ENCODE data around the gene AFAP1. TPM values are rescaled to one million over a fixed set of nuclear protein-coding genes. Genes with fewer than 3 reads are reported as not detected.

Gene AFAP1
- total RNA-seq, 2 donors from 2014 or later: 29.7 to 43.9 TPM

DNA sequence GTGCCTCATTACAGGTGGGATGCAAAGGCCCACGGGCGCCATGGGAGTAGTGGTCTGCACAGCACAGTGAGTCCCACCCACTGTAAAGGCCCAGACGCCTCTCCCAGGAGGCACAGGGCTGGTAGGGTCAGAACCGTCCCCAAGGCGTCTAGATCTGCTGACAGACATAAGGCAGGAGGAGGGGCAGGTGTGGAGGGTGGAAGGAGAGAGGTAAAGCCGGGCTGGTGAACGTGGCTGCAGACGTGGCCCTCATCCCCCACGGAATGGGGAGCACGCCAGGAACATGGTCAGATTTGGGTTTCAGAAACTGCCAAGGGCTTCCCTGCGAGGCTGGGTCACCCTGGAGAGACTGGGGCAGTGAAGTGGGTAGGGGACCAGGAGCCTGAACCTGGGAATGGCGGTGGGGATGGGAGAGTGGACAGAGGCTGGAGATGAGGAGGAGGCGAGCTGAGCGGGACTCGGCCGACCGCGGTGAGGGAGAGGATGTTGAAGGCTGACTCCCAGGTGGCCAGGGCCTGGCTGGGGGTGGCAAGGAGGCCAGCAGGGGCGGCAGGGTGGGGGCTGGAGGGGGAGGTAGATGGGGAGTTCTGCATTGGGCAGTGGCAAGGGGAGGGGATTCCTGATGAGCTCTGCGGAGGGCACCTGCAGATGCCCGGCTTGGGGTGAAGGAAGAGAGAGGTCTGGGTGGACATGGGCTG, 184.9 kb downstream of the AFAP1 start:
- Histone ChIP-seq H3K27me3 (no peaks in the 10 kb centered on the region), H3K27ac (no peak overlapping the region), H3K9me3 (no peaks in the 10 kb centered on the region), H3K4me3 (no peak overlapping the region), H3K36me3 (no peaks in the 10 kb centered on the region), H3K9ac (ENCODE audit: low read depth in 2 of 2, low read length in 2 of 2) (no peak overlapping the region), H3K4me1 (no peaks in the 10 kb centered on the region)
- DNase-seq: no peak
- intact Hi-C loops (cut with DNase I): no loop called here
- TF ChIP-seq, protein P1, sequence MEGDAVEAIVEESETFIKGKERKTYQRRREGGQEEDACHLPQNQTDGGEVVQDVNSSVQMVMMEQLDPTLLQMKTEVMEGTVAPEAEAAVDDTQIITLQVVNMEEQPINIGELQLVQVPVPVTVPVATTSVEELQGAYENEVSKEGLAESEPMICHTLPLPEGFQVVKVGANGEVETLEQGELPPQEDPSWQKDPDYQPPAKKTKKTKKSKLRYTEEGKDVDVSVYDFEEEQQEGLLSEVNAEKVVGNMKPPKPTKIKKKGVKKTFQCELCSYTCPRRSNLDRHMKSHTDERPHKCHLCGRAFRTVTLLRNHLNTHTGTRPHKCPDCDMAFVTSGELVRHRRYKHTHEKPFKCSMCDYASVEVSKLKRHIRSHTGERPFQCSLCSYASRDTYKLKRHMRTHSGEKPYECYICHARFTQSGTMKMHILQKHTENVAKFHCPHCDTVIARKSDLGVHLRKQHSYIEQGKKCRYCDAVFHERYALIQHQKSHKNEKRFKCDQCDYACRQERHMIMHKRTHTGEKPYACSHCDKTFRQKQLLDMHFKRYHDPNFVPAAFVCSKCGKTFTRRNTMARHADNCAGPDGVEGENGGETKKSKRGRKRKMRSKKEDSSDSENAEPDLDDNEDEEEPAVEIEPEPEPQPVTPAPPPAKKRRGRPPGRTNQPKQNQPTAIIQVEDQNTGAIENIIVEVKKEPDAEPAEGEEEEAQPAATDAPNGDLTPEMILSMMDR (IDR thresholded peaks at IDR 0.05): no peak

DNA sequence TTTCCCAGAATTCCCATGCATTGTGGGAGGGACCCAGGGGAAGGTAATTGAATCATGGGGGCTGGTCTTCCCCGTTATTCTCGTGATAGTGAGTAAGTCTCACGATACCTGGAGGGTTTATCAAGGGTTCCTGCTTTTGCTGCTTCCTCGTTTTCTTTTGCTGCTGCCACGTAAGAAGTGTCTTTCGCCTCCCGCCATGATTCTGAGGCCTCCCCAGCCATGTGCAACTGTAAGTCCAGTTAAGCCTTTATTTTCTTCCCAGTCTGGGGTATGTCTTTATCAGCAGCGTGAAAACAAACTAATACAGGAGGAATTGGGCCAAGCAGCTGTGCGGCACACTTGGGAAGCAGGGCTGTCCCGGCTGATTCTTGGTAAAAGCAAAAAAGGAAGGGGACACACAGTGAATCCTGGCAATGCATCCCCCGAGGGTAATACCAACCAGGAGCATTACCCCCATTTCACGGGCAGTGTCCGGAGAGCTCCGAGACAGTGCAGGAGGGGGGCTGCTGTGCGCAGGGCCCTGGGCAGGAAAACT, 185.7 kb downstream of the AFAP1 start:
- TF ChIP-seq, protein P1 (IDR thresholded peaks at IDR 0.05): no peak
- no peak overlapping the region for H3K9ac ChIP-seq (ENCODE audit: low read depth in 2 of 2, low read length in 2 of 2)
- H3K4me1 ChIP-seq: no peaks in the 10 kb centered on the region
- no peaks in the 10 kb centered on the region for H3K27me3 ChIP-seq
- H3K9me3 ChIP-seq: no peaks in the 10 kb centered on the region
- intact Hi-C loops (cut with DNase I): no loop called here
- no peak overlapping the region for H3K4me3 ChIP-seq
- no peaks in the 10 kb centered on the region for H3K36me3 ChIP-seq
- H3K27ac ChIP-seq: no peak overlapping the region
- no peak for DNase-seq

DNA sequence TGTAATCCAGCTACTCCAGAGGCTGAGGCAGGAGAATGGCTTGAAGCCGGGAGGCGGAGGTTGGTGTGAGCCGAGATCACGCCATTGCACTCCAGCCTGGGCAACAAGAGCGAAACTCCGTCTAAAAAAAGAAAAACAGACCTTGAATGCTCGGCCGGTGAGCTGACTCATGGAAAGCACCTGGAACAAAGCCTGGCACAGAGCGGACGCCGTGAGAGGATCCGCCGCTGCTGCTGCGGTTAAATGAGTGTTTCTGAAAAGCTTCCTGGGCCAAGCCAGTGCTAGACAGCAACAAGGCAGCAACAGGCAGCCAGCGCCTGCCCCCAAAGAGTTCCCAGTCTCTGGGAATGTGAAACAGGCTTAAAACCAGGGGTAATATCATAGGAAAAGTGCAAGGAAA, 186.4 kb downstream of the AFAP1 start:
- DNase-seq: no peak
- intact Hi-C loops (cut with DNase I): no loop called here
- TF ChIP-seq, protein P1 (IDR thresholded peaks at IDR 0.05): no peak
- Histone ChIP-seq H3K4me1 (no peaks in the 10 kb centered on the region), H3K4me3 (no peak overlapping the region), H3K9ac (ENCODE audit: low read depth in 2 of 2, low read length in 2 of 2) (no peak overlapping the region), H3K36me3 (no peaks in the 10 kb centered on the region), H3K27ac (no peak overlapping the region), H3K27me3 (no peaks in the 10 kb centered on the region), H3K9me3 (no peaks in the 10 kb centered on the region)

DNA sequence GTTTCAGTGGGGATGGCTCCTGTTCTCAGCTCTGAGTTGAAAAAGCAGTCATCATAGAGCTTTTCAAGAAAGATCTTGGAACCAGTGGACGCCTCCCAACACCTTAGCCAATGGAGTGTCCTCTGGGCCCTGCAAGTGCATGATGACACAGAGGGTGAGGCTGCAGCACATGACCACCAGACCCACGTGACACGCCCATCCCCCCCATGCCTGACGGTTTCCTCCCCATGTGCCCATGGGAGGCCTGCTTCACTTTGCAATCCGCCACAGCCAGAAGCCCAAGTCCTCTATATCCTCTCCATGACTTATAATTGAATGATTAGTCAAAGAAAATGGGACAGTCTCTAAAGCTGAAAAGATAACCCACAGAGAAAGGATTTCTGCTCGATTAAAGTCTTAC, 187.0 kb downstream of the AFAP1 start:
- Histone ChIP-seq H3K36me3 (no peaks in the 10 kb centered on the region), H3K4me3 (no peak overlapping the region), H3K4me1 (no peaks in the 10 kb centered on the region), H3K9me3 (no peaks in the 10 kb centered on the region), H3K9ac (ENCODE audit: low read depth in 2 of 2, low read length in 2 of 2) (no peak overlapping the region), H3K27me3 (no peaks in the 10 kb centered on the region), H3K27ac (no peak overlapping the region)
- TF ChIP-seq, protein P1 (IDR thresholded peaks at IDR 0.05): no peak
- DNase-seq: no peak
- intact Hi-C loops (cut with DNase I): no loop called here

DNA sequence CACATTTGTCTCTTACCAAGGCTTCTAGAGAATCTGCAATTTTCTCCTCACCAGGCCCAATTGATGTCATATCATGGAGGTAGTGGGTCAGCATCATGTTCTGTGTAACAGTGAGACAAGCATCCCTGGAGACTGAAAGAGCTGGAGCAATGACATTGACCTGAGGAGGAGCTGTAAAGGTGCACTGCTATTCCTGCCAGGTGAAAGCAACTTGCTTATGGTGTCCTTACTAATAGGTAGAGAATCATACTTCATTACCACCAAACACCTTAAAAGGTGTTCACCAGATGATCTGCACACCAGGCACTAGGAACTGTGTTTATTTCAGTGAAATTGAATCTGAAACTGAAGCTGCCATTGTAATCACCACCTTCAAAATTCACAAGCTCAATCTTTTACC, 188.7 kb downstream of the AFAP1 start:
- Histone ChIP-seq H3K4me3 (no peak overlapping the region), H3K9me3 (no peaks in the 10 kb centered on the region), H3K36me3 (no peaks in the 10 kb centered on the region), H3K27ac (no peak overlapping the region), H3K27me3 (no peaks in the 10 kb centered on the region), H3K4me1 (no peaks in the 10 kb centered on the region), H3K9ac (ENCODE audit: low read depth in 2 of 2, low read length in 2 of 2) (no peak overlapping the region)
- intact Hi-C loops (cut with DNase I): no loop called here
- no peak for DNase-seq
- TF ChIP-seq, protein P1 (IDR thresholded peaks at IDR 0.05): no peak

All from colonic mucosa (tissue), 4 donors.